H1 (cell line): ENCODE data around the gene RPL23. TPM values are rescaled to one million over a fixed set of nuclear protein-coding genes. Genes with fewer than 3 reads are reported as not detected.

Experiments used
- CTCF ChIA-PET: fragments of 300-600 bp; sonication (Branson Sonifier 250); formaldehyde crosslinking; loops from one replicate; lab custom pipeline; 2021; ENCODE audit not compliant: partially characterized antibody; lab: Charles Lee
- POLR2A ChIA-PET: fragments of 300-600 bp; sonication (Branson Sonifier 250); formaldehyde crosslinking; loops from one replicate; lab custom pipeline; 2021; ENCODE audit warnings: inconsistent platforms; ENCODE audit not compliant: partially characterized antibody; lab: Charles Lee
- DNase-seq, 2 experiments: peaks; one replicate each; pipeline versions ENCODE4 v3.0.0 to v3.0.0-alpha.2; 2010 to 2022; ENCODE audit warnings: low spot score in 2 of 2, low read depth in 1 of 2, mixed read lengths in 1 of 2
- FAIRE-seq: peaks from 2 replicates; lab custom pipeline; 2011; peaks lifted over from hg19 to GRCh38; lab: Jason Lieb, UNC
- H2AFZ ChIP-seq: 2 replicates; pipeline ENCODE4 v1.8.1; 2012; ENCODE audit warnings: low read length, inconsistent platforms
- H2AK5ac ChIP-seq: 2 replicates; pipeline ENCODE4 v1.6.1; 2013; ENCODE audit warnings: low read depth, low read length
- H2BK120ac ChIP-seq: replicated peaks from 2 replicates; pipeline ENCODE3; 2013; ENCODE audit warnings: low read depth, low read length, inconsistent platforms
- H2BK12ac ChIP-seq: 2 replicates; pipeline ENCODE4 v1.6.1; 2013; ENCODE audit warnings: low read depth, low read length
- H2BK15ac ChIP-seq: 2 replicates; pipeline ENCODE4 v1.6.1; 2013; ENCODE audit warnings: low read length
- H2BK20ac ChIP-seq: 2 replicates; pipeline ENCODE4 v1.6.1; 2013; ENCODE audit warnings: low read length
- H2BK5ac ChIP-seq: 2 replicates; pipeline ENCODE4 v1.6.1; 2013; ENCODE audit warnings: low read depth, low read length
- H3K14ac ChIP-seq: 2 replicates; pipeline ENCODE4 v1.6.1; 2013; ENCODE audit warnings: inconsistent platforms; ENCODE audit not compliant: insufficient read length
- H3K18ac ChIP-seq: 2 replicates; pipeline ENCODE4 v1.6.1; 2013; ENCODE audit warnings: low read length; ENCODE audit errors: extremely low read depth
- H3K23ac ChIP-seq: 2 replicates; pipeline ENCODE4 v1.6.1; 2013; ENCODE audit warnings: inconsistent platforms; ENCODE audit not compliant: insufficient read length
- H3K23me2 ChIP-seq: 2 replicates; pipeline ENCODE4 v1.6.1; 2013; ENCODE audit warnings: low read depth, low read length
- H3K27ac ChIP-seq: 2 replicates; pipeline ENCODE4 v1.6.1; 2011; ENCODE audit warnings: low read depth, low read length, inconsistent platforms
- H3K27me3 ChIP-seq, 4 experiments: replicated peaks in 1 of 4; 1 replicate in 1 of 4; 2 replicates in 3 of 4; pipeline versions ENCODE4 v1.6.1 to v1.8.1; 2011 to 2013; ENCODE audit warnings: low read length in 3 of 4, mild to moderate bottlenecking in 3 of 4, inconsistent platforms in 2 of 4, mixed read lengths in 2 of 4, moderate library complexity in 1 of 4; ENCODE audit not compliant: control insufficient read depth in 3 of 4, insufficient read depth in 3 of 4; ENCODE audit errors: extremely low read depth in 1 of 4
- H3K36me3 ChIP-seq, 4 experiments: 2 replicates each; pipeline versions ENCODE4 v1.6.1 to v1.8.1; 2011 to 2013; ENCODE audit warnings: mild to moderate bottlenecking in 4 of 4, low read length in 3 of 4, moderate library complexity in 2 of 4, control low read depth in 1 of 4, inconsistent platforms in 1 of 4; ENCODE audit not compliant: insufficient read depth in 4 of 4, control insufficient read depth in 2 of 4
- H3K4ac ChIP-seq: replicated peaks from 2 replicates; pipeline ENCODE3; 2013; ENCODE audit warnings: low read length, low read depth, mixed read lengths, inconsistent platforms; ENCODE audit not compliant: insufficient read length
- H3K4me1 ChIP-seq, 4 experiments: replicated peaks in 1 of 4; 1 replicate in 1 of 4; 2 replicates in 3 of 4; pipeline versions ENCODE4 v1.6.1 to v1.8.1; 2011 to 2013; ENCODE audit warnings: low read length in 3 of 4, inconsistent platforms in 2 of 4, mixed read lengths in 1 of 4; ENCODE audit not compliant: insufficient read depth in 4 of 4, control insufficient read depth in 3 of 4
- H3K4me2 ChIP-seq, 2 experiments: 2 replicates each; pipeline versions ENCODE4 v1.6.1 to v1.8.1; 2011 to 2013; ENCODE audit warnings: low read depth in 2 of 2, low read length in 2 of 2, control low read depth in 1 of 2, inconsistent platforms in 1 of 2, mild to moderate bottlenecking in 1 of 2; ENCODE audit not compliant: insufficient read depth in 1 of 2
- H3K4me3 ChIP-seq, 4 experiments: fragments of 200-600, 300-600 bp in 1 of 4; sonication (generic), shearing (Covaris generic), sonication (Bioruptor Twin) in 1 of 4; 2 replicates each; pipeline versions ENCODE4 v1.5.1 to v1.8.1; 2011 to 2016; ENCODE audit warnings: low read length in 4 of 4, low read depth in 3 of 4, control low read depth in 2 of 4, inconsistent platforms in 2 of 4, mild to moderate bottlenecking in 2 of 4, mixed read lengths in 1 of 4, moderate library complexity in 1 of 4; ENCODE audit not compliant: insufficient read depth in 2 of 4; ENCODE audit errors: extremely low read depth in 1 of 4
- H3K56ac ChIP-seq: replicated peaks from 2 replicates; pipeline ENCODE3; 2013; ENCODE audit warnings: low read depth, mild to moderate bottlenecking, mixed read lengths, low read length, inconsistent platforms; ENCODE audit not compliant: insufficient read length
- H3K79me1 ChIP-seq: 2 replicates; pipeline ENCODE4 v1.6.1; 2013; ENCODE audit warnings: low read depth, low read length, control low read depth
- H3K79me2 ChIP-seq, 2 experiments: 2 replicates each; pipeline versions ENCODE4 v1.6.1 to v1.8.1; 2012 to 2013; ENCODE audit warnings: low read length in 2 of 2, mild to moderate bottlenecking in 2 of 2, inconsistent platforms in 1 of 2; ENCODE audit not compliant: insufficient read depth in 2 of 2, control insufficient read depth in 1 of 2
- H3K9ac ChIP-seq, 4 experiments: replicated peaks in 1 of 4; 1 replicate in 1 of 4; 2 replicates in 3 of 4; pipeline versions ENCODE4 v1.6.1 to v1.8.1; 2011 to 2013; ENCODE audit warnings: low read depth in 3 of 4, low read length in 3 of 4, control low read depth in 2 of 4, mild to moderate bottlenecking in 2 of 4, moderate library complexity in 2 of 4, inconsistent platforms in 1 of 4; ENCODE audit errors: extremely low read depth in 1 of 4
- H3K9me3 ChIP-seq, 2 experiments: 2 replicates each; pipeline versions ENCODE4 v1.6.1 to v1.8.1; 2012 to 2013; ENCODE audit warnings: mild to moderate bottlenecking in 2 of 2, moderate library complexity in 2 of 2, control low read depth in 1 of 2, inconsistent platforms in 1 of 2, low read depth in 1 of 2, low read length in 1 of 2, mixed read lengths in 1 of 2; ENCODE audit not compliant: insufficient read depth in 2 of 2
- H4K20me1 ChIP-seq, 2 experiments: replicated peaks in 1 of 2; 2 replicates each; pipeline versions ENCODE3 to v1.8.1; 2011 to 2013; ENCODE audit warnings: inconsistent platforms in 2 of 2, low read length in 2 of 2, mild to moderate bottlenecking in 1 of 2; ENCODE audit not compliant: insufficient read depth in 2 of 2, control insufficient read depth in 1 of 2
- H4K5ac ChIP-seq: 2 replicates; pipeline ENCODE4 v1.6.1; 2013; ENCODE audit warnings: low read length, low read depth, mixed read lengths, inconsistent platforms; ENCODE audit not compliant: insufficient read length
- H4K8ac ChIP-seq: 2 replicates; pipeline ENCODE4 v1.8.0; 2013; ENCODE audit warnings: mild to moderate bottlenecking, moderate library complexity, low read length, inconsistent platforms; ENCODE audit not compliant: insufficient read depth; ENCODE audit errors: extremely low read depth
- H4K91ac ChIP-seq: replicated peaks from 2 replicates; pipeline ENCODE3; 2013; ENCODE audit warnings: low read length, mixed read lengths, inconsistent platforms; ENCODE audit not compliant: insufficient read length
- BCL11A ChIP-seq, 2 experiments: IDR thresholded peaks; one replicate each; pipeline ENCODE4 v1.6.1; 2011; ENCODE audit warnings: low read depth in 2 of 2, low read length in 2 of 2, mild to moderate bottlenecking in 2 of 2
- POLR2AphosphoS5 ChIP-seq: IDR thresholded peaks from 2 replicates; pipeline ENCODE4 v1.6.1; 2011; ENCODE audit warnings: low read depth, low read length
- SIN3A ChIP-seq, 2 experiments: IDR thresholded peaks in 1 of 2; conservative IDR thresholded peaks in 1 of 2; 2 replicates each; pipeline ENCODE4 v1.6.1; 2011 to 2012; ENCODE audit warnings: low read length in 2 of 2, improper control_type of control experiment in 1 of 2, low read depth in 1 of 2, mild to moderate bottlenecking in 1 of 2
- TCF12 ChIP-seq: IDR thresholded peaks from 2 replicates; pipeline ENCODE4 v1.6.1; 2011; ENCODE audit warnings: low read depth, mild to moderate bottlenecking, low read length
- WGBS, 2 experiments: shearing (Covaris generic) in 1 of 2; methylation state at CpG; one replicate each; pipeline versions ENCODE4 v1.1.6 to v1.1.7; 2013 to 2015; ENCODE audit warnings: low lambda C conversion rate in 2 of 2, mixed read lengths in 2 of 2, inconsistent platforms in 1 of 2, low coverage in 1 of 2, missing lambda C conversion rate in 1 of 2; ENCODE audit not compliant: insufficient replicate concordance in 2 of 2, insufficient coverage in 1 of 2, insufficient read length in 1 of 2; ENCODE audit errors: extremely low coverage in 1 of 2, missing lambda C conversion rate in 1 of 2; 5-methylcytosine and 5-hydroxymethylcytosine counted together
- polyA plus RNA-seq, 7 experiments: library from polyadenylated mRNA; depleted of rRNA in 3 of 7; stranded (reverse) in 5 of 7; unstranded in 2 of 7; fragments of >200 nt in 5 of 7; fragments of 200-250 nt in 2 of 7; gene quantifications; 1 replicate in 5 of 7; 2 replicates in 1 of 7; 4 replicates in 1 of 7; pipeline versions ENCODE4 v1.2.1 to v1.2.3, GENCODE V29; 2011 to 2013; ENCODE audit warnings: missing spikeins in 2 of 7, mixed read lengths in 2 of 7
- total RNA-seq: library from RNA; stranded (reverse); fragmentation: NEBNext Ultra II Directional; extraction: Animal tissue kit (Norgen Biotek cat#: 25700); gene quantifications from 2 replicates; pipeline ENCODE4 v1.2.1, GENCODE V29; 2021

The RPL23 gene
- total and polyA plus RNA-seq, 2 of the 8 experiments (the other 6 are each of a cell fraction or from before 2014, with no cell fraction given) = 2,148 to 2,502 TPM

DNA sequence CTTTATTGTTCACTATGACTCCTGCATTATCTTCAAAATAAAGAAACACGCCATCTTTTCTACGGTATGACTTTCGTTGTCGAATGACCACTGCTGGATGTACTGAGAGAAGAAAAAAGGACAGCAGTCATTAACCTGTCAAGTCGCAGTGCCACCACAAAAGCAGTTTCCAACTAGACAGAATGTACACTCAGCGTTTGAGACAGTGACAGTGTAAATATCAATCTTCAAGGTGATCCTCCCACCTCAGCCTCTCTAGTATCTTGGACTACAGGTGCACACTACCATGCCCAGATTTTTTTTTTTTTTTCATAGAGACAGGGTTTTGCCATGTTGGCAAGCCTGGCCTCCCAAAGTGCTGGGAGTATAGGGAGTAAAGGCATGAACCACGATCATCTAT, 3.1 kb downstream of the RPL23 start:
- Histone ChIP-seq H2BK5ac (no peak overlapping the region), H2AFZ (no peak overlapping the region), H4K5ac (no peak overlapping the region), H3K4me1 (peaks cover 3 to 10% (median 5%) of the 10 kb centered on the region in 4 experiments; a peak in 5 of 7 replicates), H3K4me2 (peak overlapping the region in 1 of 2 experiments; percentile 95; a peak in 1 of 4 replicates), H2BK15ac (no peak overlapping the region), H2BK12ac (no peak overlapping the region), H3K56ac (no peak overlapping the region), H4K20me1 (peaks cover 6 to 22% of the 10 kb centered on the region in 2 experiments), H3K9me3 (no peaks in the 10 kb centered on the region), H3K4ac (no peak overlapping the region), H2BK20ac (no peak overlapping the region), H3K79me2 (peaks cover 22 to 35% of the 10 kb centered on the region in 2 experiments), H4K8ac (no peak overlapping the region), H3K27ac (no peak overlapping the region), H2AK5ac (no peak overlapping the region), H4K91ac (no peak overlapping the region), H3K18ac (no peak overlapping the region), H3K14ac (no peak overlapping the region), H3K23ac (no peak overlapping the region), H3K9ac (0 out of 7 replicates have a peak overlapping the region, but pooled peaks of 1 of the 4 experiments have one; percentile 24), H3K27me3 (no peaks in the 10 kb centered on the region), H2BK120ac (no peak overlapping the region), H3K36me3 (peaks cover 42 to 65% (median 53%) of the 10 kb centered on the region in 4 experiments), H3K79me1 (no peaks in the 10 kb centered on the region; the same call in none of the 2 replicates), H3K23me2 (peaks cover 10% of the 10 kb centered on the region), H3K4me3 (no peak overlapping the region)
- ChIA-PET CTCF (no interaction called here), POLR2A (interaction anchor here (0.7 to 15.5 kb wide), 9 partner anchors 8 to 208 kb away, joined by 3 to 468 read pairs (median 16); partner anchors contain the start of genes CWC25 and LASP1)
- DNase-seq = no peak
- 93% methylated on average over 7 of the region's 7 CpGs; no CpG with 5 or more reads in 1 of the 2 experiments for WGBS, 2 experiments
- FAIRE-seq = no peak
- TF ChIP-seq BCL11A (IDR thresholded peaks at IDR 0.05; ENCODE audit: low read depth in 2 of 2, low read length in 2 of 2) (no peak), SIN3A (conservative IDR thresholded peaks at IDR 0.05 in 1 of 2, IDR thresholded peaks at IDR 0.05 in 1 of 2; ENCODE audit: low read depth in 1 of 2, low read length in 2 of 2) (no peak), POLR2AphosphoS5 (peak; percentile 58; the same call in 1 of the 2 replicates), TCF12 (no peak)
